GM19452 (cell line): ENCODE results near the gene ZRANB3.
"Not testable (repeated sequence)": the region's sequence is repeated elsewhere in the genome, so short reads cannot be mapped to it uniquely, and the experiment has no call there.

Experiments
- ATAC-seq: cut with Tn5 transposase; IDR thresholded peaks from one replicate; pipeline ENCODE4 v1.9.1; 2021; ENCODE audit not compliant: unreplicated experiment

The ZRANB3 gene

DNA sequence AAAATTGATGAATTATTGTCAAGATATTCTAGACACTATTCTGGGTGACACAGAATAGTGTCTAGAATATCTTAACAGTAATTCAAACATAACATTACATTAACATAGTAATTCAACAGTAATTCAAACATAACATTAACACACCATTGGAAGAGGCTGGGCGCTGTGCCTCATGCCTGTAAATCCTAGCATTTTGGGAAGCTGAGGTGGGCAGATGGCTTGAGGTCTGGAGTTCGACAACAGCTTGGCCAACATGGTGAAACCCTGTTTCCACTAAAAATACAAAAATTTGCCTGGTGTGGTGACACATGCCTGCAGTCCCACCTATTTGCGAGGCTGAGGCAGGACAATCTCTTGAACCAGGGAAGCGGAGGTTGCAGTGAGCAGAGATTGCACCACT, 195.8 kb downstream of the ZRANB3 start:
- no peak for ATAC-seq

DNA sequence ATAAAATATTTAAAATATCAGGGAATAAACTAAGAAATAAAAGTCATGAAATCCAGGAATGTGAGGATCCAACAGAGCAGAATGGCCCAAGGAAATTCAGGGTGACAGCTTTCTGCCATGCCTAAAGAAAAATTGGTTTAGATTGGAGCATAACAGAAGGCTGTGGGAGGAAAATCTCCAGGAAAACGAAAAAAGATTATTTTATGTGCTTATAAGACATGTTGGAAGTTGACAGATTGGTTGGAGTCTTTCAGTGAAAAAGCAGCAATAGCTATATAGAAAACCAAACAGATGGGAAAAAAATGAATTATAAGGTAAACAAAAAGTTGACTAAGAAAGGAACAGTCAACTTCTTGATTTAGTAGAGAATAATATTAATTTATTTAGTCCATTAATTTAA, 203.9 kb downstream of the ZRANB3 start:
- no peak for ATAC-seq

DNA sequence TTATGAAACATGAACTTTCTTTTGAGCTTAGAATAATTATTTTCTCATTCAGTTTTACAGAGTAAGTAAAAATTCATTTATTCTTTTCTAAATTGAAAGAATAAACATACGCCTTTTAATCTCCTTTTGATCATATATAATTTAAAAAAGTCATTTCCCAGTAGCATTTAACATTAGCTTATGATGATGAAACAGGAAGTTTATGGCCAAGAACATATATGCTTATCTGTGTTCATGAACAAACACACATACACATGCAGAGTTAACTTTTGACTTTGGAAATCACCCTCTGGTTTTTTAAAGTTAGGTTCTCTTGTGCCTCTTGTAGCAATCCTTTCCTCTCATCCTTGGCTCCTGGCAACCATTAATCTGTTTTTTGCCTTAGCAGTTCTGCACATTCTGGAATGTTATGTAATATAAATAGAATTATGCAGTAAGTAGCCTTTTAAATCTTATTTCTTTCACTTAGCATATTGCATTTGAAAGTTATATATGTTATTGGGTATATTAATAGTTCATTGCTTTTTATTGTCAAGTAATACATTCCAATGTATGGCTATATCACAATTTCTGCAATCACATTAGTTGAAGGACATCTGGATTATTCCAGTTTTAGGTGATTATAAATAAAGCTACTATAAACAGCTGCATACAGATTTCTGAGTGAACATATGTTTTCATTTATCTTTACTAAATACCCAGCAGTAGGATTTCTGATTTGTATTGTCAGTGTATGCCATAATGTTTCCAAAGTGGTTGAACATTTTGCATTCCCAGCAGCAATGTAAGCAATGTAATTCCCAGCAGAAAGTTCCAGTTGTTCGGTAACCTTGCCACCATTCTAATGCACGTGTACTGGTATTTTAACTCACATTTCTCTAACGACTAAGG, 210.3 kb downstream of the ZRANB3 start:
- ATAC-seq: no peak

DNA sequence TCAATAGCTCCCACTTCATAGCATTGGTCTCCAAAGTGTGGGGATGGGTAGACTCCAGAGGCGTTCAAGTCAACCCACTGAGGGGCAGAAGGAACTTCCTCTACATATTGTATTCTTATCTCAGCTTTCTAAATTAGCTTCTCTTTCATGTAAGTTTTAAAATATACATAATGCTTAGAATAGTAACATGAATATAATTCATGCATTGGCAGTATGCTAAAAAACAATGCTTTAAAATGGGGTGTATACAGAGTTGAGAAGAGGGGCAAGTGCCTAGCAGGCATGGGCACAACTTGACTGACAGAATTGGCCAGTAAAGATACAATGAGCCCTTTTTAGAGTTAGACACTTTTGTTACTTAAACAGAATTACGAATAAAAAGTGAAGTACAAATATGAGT, 212.2 kb downstream of the ZRANB3 start:
- ATAC-seq: no peak

DNA sequence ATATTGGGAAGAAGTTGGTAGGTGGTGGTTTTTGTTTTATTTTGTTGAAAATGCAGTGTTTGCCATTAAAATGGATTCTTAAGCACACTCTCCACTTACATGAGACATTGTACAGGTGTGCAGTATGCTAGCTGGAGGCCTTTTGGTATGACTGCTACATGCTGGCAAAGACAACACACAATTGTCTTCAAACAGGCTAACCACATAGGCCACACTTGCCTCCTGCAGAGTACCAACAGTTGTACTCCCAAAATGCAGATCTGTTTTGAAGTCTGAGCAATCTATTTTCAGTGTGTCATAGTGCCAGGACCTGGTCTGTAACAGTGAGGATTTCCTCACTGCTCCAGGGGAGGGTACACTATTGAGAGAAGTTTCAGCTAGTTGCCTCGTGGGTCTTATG, 213.6 kb downstream of the ZRANB3 start:
- ATAC-seq: no peak

DNA sequence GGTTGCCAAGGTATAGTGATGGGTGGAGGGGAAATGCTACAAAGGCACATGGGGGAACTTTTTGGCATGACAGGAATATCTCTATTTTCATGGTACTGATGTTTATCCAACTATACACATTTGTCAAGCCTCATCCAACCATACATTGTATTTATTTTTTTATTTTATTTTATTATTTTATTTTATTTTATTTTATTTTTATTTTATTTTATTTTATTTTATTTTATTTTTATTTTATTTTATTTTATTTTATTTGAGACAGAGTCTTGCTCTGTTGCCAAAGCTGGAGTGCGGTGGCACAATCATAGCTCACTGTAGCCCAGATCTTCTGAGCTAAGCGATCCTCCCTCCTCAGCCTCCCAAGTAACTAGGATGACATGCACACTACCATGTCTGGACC, 219.1 kb downstream of the ZRANB3 start:
- no peak for ATAC-seq

DNA sequence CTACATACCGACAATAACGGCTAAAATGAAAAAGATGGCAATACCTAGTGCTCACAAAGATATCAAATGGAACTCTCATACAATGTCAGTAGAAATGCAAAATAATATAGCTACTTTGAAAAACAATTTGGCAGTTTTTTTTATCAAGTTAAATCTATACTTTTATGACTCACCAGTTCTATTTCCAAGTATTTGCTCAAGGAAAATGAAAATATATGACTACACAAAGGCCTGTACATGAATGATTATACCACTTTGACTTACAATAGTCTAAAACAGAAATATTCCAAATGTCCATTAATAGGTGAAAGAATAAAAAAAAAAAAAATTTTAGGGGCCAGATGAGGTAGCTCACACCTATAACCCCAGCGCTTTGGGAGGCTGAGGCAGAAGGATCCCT, 219.8 kb downstream of the ZRANB3 start:
- no peak for ATAC-seq

DNA sequence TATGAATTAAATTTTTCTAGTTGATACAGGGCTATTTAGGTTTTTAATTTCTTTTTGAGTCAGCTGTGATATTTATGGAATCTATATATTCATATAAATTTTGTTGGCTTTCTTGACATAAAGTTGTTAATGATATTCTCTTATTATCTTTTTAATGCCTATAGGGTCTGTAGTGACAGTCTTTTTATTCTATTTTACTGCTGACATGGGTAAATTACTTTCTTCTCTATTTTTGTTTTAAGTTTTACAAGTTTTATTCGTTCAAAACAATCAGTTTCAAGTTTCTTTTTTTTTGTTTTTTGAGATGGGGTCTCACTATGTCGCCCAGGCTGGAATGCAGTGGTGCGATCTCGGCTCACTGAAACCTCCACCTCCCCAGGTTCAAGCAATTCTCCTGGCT, 226.3 kb downstream of the ZRANB3 start:
- ATAC-seq: no peak

DNA sequence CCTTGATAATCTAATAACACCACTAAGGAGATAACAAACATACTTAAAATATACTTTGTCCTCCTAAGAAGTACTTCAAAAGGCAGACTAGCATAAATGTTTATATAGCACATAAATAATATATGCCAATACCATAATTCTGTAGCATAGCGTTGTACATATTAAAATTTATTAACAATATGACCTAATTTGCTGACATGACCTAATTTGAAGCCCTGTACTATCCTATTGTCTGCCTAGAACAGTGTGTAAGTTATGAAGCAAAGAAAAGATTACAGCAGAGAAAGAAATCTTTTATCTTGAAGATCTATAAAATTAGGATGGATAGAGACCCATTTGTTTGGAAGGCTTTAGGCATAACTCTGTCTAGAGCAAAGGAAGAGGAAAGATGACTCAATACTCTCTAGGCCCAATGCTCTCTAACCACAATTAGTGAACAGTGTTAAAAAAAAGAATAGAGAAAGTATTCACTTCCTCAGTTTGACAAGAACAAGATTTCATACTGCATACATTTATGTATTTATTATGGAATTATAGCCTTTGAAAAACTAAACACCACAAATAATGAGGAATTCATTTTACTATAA, 231.3 kb downstream of the ZRANB3 start:
- peak; percentile 58 for ATAC-seq

DNA sequence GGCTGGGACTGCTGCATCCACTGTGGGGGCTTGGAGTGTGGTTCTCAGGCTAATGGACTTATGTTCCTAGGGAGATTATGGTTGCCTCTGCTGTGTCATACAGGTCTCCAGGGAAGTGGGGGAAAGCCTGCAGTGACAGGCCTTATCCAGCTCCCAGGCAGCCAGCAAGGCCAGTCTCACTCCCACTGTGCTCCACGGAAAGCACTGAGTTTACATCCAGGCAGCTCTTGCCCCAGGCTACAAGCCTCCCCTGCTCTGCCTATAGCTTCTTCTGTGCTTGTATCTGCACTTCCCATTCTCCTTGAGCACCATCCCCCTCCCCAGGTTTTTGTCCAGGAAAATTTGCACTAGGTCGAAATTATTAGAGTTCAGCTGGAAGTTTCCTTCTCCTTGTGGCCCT, 231.9 kb downstream of the ZRANB3 start:
- ATAC-seq: no peak

DNA sequence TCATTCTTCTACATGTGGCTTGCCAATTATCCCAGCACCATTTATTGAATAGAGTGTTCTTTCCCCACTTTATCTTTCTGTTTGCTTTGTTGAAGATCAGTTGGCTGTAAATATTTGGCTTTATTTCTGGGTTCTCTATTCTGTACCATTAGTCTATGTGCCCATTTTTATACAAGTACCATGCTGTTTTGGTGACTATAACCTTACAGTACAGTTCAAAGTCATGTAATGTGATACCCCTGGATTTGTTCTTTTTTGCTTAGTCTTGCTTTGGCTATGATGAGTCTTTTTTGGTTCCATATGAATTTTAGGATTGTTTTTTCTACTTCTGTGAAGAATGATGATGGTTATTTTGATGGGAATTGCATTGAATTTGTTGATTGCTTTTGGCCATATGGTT, 243.9 kb downstream of the ZRANB3 start:
- ATAC-seq: not testable (repeated sequence)

DNA sequence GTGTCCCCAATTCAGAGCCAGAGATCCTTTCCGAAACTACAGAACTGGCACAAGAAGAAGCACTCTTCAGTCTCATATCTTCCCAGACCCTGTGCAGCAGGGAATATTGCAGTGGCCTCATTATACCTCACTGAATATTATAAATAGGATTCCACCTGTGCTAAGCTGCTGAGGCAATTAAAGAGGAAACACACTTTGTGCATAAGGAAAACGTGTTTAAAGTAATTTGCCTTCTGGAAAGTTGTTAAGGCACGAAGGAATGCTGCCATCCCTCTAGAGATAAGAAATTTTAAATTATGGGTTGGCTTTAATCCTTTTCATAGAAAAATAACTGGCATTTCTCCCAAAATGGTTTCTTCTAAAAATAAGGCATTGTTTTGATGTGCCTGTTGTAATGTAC, 245.6 kb downstream of the ZRANB3 start:
- ATAC-seq: no peak

DNA sequence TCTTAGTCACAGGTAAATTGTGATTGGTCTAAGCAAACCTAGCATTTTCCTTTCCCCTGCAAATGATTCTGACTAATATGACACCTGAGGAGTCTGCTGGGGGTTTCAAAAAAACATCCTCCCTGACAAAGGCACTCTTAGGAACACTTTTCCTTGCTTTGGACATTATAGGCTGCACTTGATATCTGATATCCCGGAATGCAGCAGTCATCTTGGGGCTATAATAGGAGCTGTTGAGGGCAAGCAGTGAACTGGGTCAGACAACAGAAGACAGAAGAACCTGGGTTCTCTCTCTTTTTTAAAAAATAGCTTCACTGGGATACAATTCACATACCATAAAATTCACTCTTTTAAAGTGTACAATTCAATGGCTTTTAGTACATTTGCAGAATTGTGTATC, 249.6 kb downstream of the ZRANB3 start:
- no peak for ATAC-seq

DNA sequence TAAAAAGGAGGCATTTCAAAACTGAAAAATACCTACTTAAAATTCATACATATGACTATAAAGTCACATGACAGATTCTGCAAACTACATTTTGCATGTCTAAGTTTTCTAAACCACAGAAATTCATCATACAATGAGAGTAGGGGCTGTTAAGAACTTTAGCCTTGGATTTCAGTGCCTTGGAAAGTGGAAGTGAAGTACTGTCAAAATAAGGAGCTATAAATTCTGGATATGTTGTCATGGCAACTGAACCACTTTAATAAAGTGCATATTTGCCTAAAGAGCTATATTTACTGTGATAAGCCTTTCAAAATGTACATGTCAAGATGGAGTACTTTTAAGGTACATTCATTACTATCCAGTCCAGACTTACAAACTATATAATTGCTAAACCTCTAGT, 251.8 kb downstream of the ZRANB3 start:
- ATAC-seq: no peak

DNA sequence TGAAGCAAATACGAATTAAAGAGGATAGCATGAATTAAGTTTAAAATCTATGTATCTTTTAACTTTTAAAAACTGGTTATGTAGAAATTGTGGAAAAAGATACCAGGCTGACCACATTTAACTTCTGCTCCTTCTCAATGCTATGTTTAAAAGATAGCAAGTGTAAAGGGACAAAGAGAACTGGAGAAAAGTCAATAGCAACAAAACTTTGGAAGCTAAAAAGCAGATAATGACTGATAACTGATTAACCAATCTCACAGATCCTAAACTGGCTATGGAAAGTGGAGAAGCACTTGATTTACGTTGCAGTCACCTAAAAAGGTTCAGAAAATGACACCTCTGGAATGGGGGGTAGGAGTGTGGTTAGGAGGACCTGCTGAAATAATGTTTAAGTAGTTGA, 254.5 kb downstream of the ZRANB3 start:
- ATAC-seq: no peak

DNA sequence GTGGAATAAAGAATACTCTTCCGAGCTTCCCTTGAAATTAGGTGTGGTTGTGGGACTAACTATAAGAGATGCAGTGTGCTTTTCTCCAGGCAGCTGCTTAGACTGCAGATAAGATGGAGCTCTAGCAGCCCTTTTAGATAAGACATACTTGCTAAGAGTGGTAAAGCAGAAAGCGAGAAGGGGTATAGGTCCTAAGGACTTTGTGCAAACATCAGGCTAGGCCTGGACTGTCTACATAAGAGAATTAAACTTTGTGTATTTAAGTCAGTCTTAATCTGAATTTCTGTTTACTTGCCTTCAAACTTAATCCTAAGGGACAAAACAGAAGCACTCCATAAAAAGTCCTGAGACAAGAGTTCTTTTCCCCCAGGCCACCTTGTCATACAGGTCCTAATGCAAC, 260.0 kb downstream of the ZRANB3 start:
- ATAC-seq: no peak

DNA sequence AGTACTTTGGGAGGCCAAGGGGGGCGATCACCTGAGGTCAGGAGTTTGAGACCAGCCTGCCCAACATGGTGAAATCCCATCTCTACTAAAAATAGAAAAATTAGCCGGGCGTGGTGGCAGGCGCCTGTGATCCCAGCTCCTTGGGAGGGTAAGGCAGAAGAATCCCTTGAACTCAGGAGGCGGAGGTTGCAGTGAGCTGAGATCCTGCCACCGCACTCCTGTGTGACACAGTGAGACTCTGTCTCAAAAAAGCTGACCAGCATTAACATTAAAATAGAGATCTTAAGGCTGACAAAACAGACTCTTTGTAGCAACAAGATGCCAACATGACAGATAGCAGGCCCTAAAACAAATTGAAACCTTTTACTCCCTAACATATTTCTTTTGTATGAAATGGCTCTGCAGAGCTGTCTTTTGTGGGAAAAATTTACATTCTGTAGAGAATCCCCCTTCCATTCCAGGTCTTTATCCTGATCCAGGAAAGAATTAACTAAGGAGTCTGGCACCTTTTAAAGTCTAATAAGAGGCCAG, 265.0 kb downstream of the ZRANB3 start:
- no peak for ATAC-seq

DNA sequence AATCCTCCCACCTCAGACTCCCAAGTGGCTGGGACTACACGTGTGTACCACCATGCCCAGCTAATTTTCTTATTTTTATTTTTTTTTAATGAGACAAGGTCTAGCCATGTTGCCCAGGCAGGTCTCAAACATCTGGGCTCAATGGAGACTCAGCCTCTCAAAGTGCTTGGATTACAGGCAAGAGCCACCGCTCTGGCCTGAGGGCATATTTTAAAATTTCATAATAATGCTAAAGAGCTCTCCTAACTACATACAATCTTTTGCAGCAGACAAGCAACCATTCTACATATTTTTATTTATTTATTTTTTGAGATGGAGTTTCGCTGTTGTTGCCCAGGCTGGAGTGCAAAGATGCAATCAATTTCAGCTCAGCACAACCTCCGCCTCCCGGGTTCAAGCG, 271.9 kb downstream of the ZRANB3 start:
- no peak for ATAC-seq

DNA sequence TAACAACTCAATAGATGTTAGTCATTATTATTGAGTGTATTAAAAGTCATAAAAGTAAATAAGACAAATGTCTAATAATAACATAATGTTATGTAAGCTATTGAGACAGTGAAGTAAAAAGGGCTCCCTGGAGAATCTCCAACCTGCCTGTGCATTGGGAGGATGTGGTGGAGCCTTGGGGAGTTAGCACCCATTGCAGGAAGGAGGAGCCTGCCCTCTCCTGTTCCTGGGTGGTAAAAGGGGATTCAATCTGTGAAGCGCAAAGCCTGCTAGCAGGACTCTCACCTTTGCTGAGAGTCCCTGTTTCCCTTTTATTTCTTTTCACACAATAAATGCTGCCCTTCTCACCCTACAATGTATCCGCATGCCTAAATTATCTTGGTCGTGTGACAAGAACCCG, 272.8 kb downstream of the ZRANB3 start:
- no peak for ATAC-seq

DNA sequence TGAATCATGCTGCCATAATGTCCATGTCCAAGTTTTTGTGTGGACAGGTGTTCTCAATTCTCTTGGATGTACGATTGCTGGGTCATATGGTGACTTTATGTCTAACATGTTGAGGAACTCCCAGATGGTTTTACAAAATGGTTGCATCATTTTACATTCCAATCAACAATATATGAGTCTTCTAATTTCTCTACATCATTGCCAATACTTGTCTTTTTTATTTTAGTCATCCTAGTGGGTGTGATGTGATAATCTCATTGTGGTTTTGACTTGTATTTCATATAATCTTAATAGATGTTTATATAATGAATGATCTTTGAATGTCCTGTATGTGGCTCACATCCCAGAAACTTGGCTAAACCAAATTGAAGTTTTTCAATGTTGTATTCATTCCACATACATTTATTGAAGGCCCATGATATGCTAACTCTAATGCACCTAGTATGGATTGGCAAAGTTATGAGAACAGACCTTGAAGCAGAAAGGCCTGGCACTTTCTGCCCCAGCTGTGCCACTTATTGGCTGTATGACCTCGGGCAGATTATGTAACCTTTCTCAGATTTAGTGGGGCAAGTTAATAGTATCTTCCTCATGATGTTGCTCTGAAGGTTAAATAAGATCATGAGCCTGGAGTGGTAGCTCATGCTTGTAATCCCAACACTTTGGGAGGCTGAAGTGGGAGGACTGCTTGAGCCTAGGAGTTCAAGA, 273.5 kb downstream of the ZRANB3 start:
- no peak for ATAC-seq

DNA sequence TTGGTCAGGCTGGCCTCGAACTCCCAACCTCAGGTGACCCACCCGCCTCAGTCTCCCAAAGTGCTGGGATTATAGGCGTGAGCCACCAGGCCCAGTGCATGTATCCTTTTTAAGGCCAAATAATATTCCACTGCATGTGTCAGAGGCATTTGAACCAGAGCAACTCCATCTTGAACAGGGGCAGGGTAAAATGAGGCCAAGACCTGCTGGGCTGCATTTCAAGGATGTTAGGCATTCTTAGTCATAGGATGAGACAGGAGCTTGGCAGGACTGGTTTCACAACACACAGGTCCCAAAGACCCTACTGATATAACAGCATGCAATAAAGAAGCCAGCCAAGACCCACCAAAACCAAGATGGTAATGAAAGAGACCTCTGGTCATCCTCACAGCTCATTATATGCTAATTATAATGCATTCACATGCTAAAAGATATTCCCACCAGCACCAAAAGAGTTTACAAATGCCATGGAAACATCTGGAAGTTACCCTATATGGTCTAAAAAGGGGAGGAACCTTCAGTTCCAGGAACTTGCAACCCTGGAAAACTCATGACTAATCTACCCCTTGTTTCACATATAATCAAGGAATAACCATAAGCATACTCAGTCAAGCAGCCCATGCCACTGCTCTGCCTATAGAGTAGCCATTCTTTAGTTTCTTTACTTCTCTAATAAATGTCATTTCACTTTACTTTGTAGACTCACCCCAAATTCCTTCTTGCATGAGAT, 274.3 kb downstream of the ZRANB3 start:
- no peak for ATAC-seq
